ENCODE results near the gene ITSN1.

Gene ITSN1

GRCh38 chr21:33657124-33657820, 15.0 kb downstream of the ITSN1 start:
- TF ChIP-seq POLR2AphosphoS5 (IDR thresholded peaks at IDR 0.05; ENCODE audit: low read depth, low read length) (no peak), TAF1 (IDR thresholded peaks at IDR 0.05; ENCODE audit: borderline replicate concordance, insufficient read depth, low read length) (no peak), FOXP2 (optimal IDR thresholded peaks at IDR 0.05; ENCODE audit: borderline replicate concordance, extremely low read depth, extremely low read length, insufficient read depth) (no peak), REST (IDR thresholded peaks at IDR 0.05; ENCODE audit: insufficient read depth in 1 of 2, low read depth in 2 of 2, low read length in 2 of 2) (no peak), SIN3A (IDR thresholded peaks at IDR 0.05; ENCODE audit: borderline replicate concordance, insufficient read depth, low read length) (no peak)

- no peak for TF ChIP-seq TAF1 (IDR thresholded peaks at IDR 0.05; ENCODE audit: borderline replicate concordance, insufficient read depth, low read length)
Observed at GRCh38 chr21:33658919-33659567, 16.7 kb downstream of the ITSN1 start.

GRCh38 chr21:33659568-33659949, 17.3 kb downstream of the ITSN1 start:
- TF ChIP-seq REST (IDR thresholded peaks at IDR 0.05; ENCODE audit: insufficient read depth in 1 of 2, low read depth in 2 of 2, low read length in 2 of 2) (no peak), POLR2AphosphoS5 (IDR thresholded peaks at IDR 0.05; ENCODE audit: low read depth, low read length) (no peak), TAF1 (IDR thresholded peaks at IDR 0.05; ENCODE audit: borderline replicate concordance, insufficient read depth, low read length) (no peak), FOXP2 (optimal IDR thresholded peaks at IDR 0.05; ENCODE audit: borderline replicate concordance, extremely low read depth, extremely low read length, insufficient read depth) (no peak), SIN3A (IDR thresholded peaks at IDR 0.05; ENCODE audit: borderline replicate concordance, insufficient read depth, low read length) (no peak)

GRCh38 chr21:33660406-33660805, 18.1 kb downstream of the ITSN1 start:
- TF ChIP-seq REST (IDR thresholded peaks at IDR 0.05; ENCODE audit: insufficient read depth in 1 of 2, low read depth in 2 of 2, low read length in 2 of 2) (no peak), POLR2AphosphoS5 (IDR thresholded peaks at IDR 0.05; ENCODE audit: low read depth, low read length) (no peak), SIN3A (IDR thresholded peaks at IDR 0.05; ENCODE audit: borderline replicate concordance, insufficient read depth, low read length) (no peak), TAF1 (IDR thresholded peaks at IDR 0.05; ENCODE audit: borderline replicate concordance, insufficient read depth, low read length) (no peak), FOXP2 (optimal IDR thresholded peaks at IDR 0.05; ENCODE audit: borderline replicate concordance, extremely low read depth, extremely low read length, insufficient read depth) (no peak)

- TF ChIP-seq REST (IDR thresholded peaks at IDR 0.05; ENCODE audit: insufficient read depth in 1 of 2, low read depth in 2 of 2, low read length in 2 of 2), result no peak
- TF ChIP-seq TAF1 (IDR thresholded peaks at IDR 0.05; ENCODE audit: borderline replicate concordance, insufficient read depth, low read length), result no peak
- no peak for TF ChIP-seq SIN3A (IDR thresholded peaks at IDR 0.05; ENCODE audit: borderline replicate concordance, insufficient read depth, low read length)
- no peak for TF ChIP-seq FOXP2 (optimal IDR thresholded peaks at IDR 0.05; ENCODE audit: borderline replicate concordance, extremely low read depth, extremely low read length, insufficient read depth)
- no peak for TF ChIP-seq POLR2AphosphoS5 (IDR thresholded peaks at IDR 0.05; ENCODE audit: low read depth, low read length)
Observed at GRCh38 chr21:33661146-33661545, 18.8 kb downstream of the ITSN1 start.

All from PFSK-1 (cell line).